A673 (cell line): ENCODE data around the gene NPAS2. TPM values are rescaled to one million over a fixed set of nuclear protein-coding genes. Genes with fewer than 3 reads are reported as not detected.

ENCODE experiments used
- BruUV-seq: library from RNA; stranded (reverse); fragments of 400-500 nt; replicated peaks from 2 replicates; lab custom pipeline; 2021; lab: Mats Ljungman, UMichigan
- CTCF ChIA-PET: fragments of 300-600 bp; sonication (Branson Sonifier 250); formaldehyde crosslinking; loops from one replicate; lab custom pipeline; 2022; ENCODE audit warnings: antibody characterized with exemption; lab: Charles Lee
- POLR2A ChIA-PET: fragments of 300-600 bp; sonication (Branson Sonifier 250); formaldehyde crosslinking; loops from one replicate; lab custom pipeline; 2022; ENCODE audit warnings: antibody characterized with exemption; ENCODE audit not compliant: low non-redundant PET; lab: Charles Lee
- DNase-seq: peaks from one replicate; pipeline ENCODE4 v3.0.0-alpha.2; 2015; ENCODE audit warnings: low spot score
- H3K27ac ChIP-seq: fragments of 200-600 bp; sonication (generic); 2 replicates; pipeline ENCODE4 v1.5.1; 2016; ENCODE audit warnings: mixed run types, low read depth, mild to moderate bottlenecking, mixed read lengths, antibody characterized with exemption, low read length; ENCODE audit not compliant: poor library complexity, severe bottlenecking
- H3K27me3 ChIP-seq: fragments of 200-600 bp; sonication (generic); replicated peaks from 2 replicates; pipeline ENCODE4 v1.6.1; 2017; ENCODE audit warnings: mixed run types, low read depth, mild to moderate bottlenecking, mixed read lengths, antibody characterized with exemption, low read length; ENCODE audit not compliant: insufficient read depth, poor library complexity
- H3K36me3 ChIP-seq: fragments of 200-600 bp; sonication (generic); 2 replicates; pipeline ENCODE4 v1.6.1; 2016; ENCODE audit warnings: mixed run types, mild to moderate bottlenecking, mixed read lengths, antibody characterized with exemption, low read length; ENCODE audit not compliant: insufficient read depth, poor library complexity, severe bottlenecking
- H3K4me1 ChIP-seq: fragments of 200-600 bp; sonication (generic); 2 replicates; pipeline ENCODE4 v1.6.1; 2017; ENCODE audit warnings: mixed run types, mild to moderate bottlenecking, mixed read lengths, antibody characterized with exemption, low read length; ENCODE audit not compliant: insufficient read depth, poor library complexity, severe bottlenecking
- H3K4me3 ChIP-seq: fragments of 200-600 bp; sonication (generic); 2 replicates; pipeline ENCODE4 v1.5.1; 2016; ENCODE audit warnings: low read depth, mixed run types, mild to moderate bottlenecking, mixed read lengths, low read length; ENCODE audit not compliant: poor library complexity, severe bottlenecking
- H3K9me3 ChIP-seq: fragments of 200-600 bp; sonication (generic); 2 replicates; pipeline ENCODE4 v1.6.1; 2016; ENCODE audit warnings: mixed run types, low read depth, mild to moderate bottlenecking, mixed read lengths, antibody characterized with exemption, low read length; ENCODE audit not compliant: poor library complexity, severe bottlenecking
- CTCF ChIP-seq: fragments of 300-800, 200-600 bp; sonication (generic); conservative IDR thresholded peaks from 2 replicates; pipeline ENCODE4 v1.5.1; 2017; ENCODE audit warnings: low read depth, mild to moderate bottlenecking, antibody characterized with exemption, low read length, moderate library complexity, mixed read lengths
- EZH2 ChIP-seq: fragments of 200-600 bp; sonication (generic); IDR thresholded peaks from 2 replicates; pipeline ENCODE4 v1.6.1; 2017; ENCODE audit warnings: borderline replicate concordance, low read depth, mild to moderate bottlenecking, mixed read lengths, antibody characterized with exemption, low read length; ENCODE audit not compliant: poor library complexity, severe bottlenecking
- intact Hi-C: fragments of 100-400 bp; cut with micrococcal nuclease; formaldehyde crosslinking; loops from one replicate; pipeline ENCODE4 v1.10.0; 2022; ENCODE audit not compliant: unreplicated experiment
- total RNA-seq: library from RNA; stranded (reverse); gene quantifications from 2 replicates; pipeline ENCODE4 v1.2.3, GENCODE V29; 2021

NPAS2 gene
- total RNA-seq, 1 experiment from 2014 or later, result 9.4 TPM

GRCh38 chr2:100987974-100988373 is 168.0 kb downstream of the NPAS2 start:
- CTCF ChIA-PET, result no interaction called here
- H3K27ac ChIP-seq, result no peak overlapping the region
- H3K4me3 ChIP-seq, result no peak overlapping the region
- H3K9me3 ChIP-seq, result no peaks in the 10 kb centered on the region
- no peaks in the 10 kb centered on the region for H3K27me3 ChIP-seq
- POLR2A ChIA-PET, result no interaction called here
- intact Hi-C loops, result no loop called here
- BruUV-seq, result no TSS peak
- no peaks in the 10 kb centered on the region for H3K36me3 ChIP-seq
- TF ChIP-seq CTCF (no peak), EZH2 (no peak)
- no peak for DNase-seq
- no peaks in the 10 kb centered on the region for H3K4me1 ChIP-seq

GRCh38 chr2:100988630-100989417 is 168.9 kb downstream of the NPAS2 start:
- Histone ChIP-seq H3K4me3 (no peak overlapping the region), H3K9me3 (no peaks in the 10 kb centered on the region), H3K27me3 (no peaks in the 10 kb centered on the region), H3K36me3 (no peaks in the 10 kb centered on the region), H3K4me1 (no peaks in the 10 kb centered on the region), H3K27ac (no peak overlapping the region)
- DNase-seq, result no peak
- intact Hi-C loops, result no loop called here
- CTCF ChIA-PET, result no interaction called here
- no TSS peak for BruUV-seq
- no peak for TF ChIP-seq EZH2
- TF ChIP-seq CTCF, result no peak
- POLR2A ChIA-PET, result no interaction called here

- TF ChIP-seq CTCF, result no peak
- TF ChIP-seq EZH2, result no peak
- intact Hi-C loops, result no loop called here
- no peak overlapping the region for H3K27ac ChIP-seq
- BruUV-seq, result no TSS peak
- ChIA-PET POLR2A (no interaction called here), CTCF (no interaction called here)
- H3K36me3 ChIP-seq, result no peaks in the 10 kb centered on the region
- H3K4me3 ChIP-seq, result no peak overlapping the region
- no peaks in the 10 kb centered on the region for H3K4me1 ChIP-seq
- no peaks in the 10 kb centered on the region for H3K27me3 ChIP-seq
- H3K9me3 ChIP-seq, result no peaks in the 10 kb centered on the region
- no peak for DNase-seq
Measured at GRCh38 chr2:100989666-100990065, 169.7 kb downstream of the NPAS2 start.
